GM12878 (cell line): ENCODE data around the gene ERP44. TPM values are rescaled to one million over a fixed set of nuclear protein-coding genes. Genes with fewer than 3 reads are reported as not detected.

Experiments used
- CREB1 ChIP-seq: IDR thresholded peaks from 2 replicates; pipeline ENCODE4 v1.6.1; 2012; ENCODE audit warnings: low read depth, mild to moderate bottlenecking, inconsistent platforms
- IRF5 ChIP-seq: fragments of 450-650 bp; IDR thresholded peaks from 2 replicates; pipeline ENCODE4 v1.6.1; 2017; ENCODE audit warnings: borderline replicate concordance
- PRDM15 ChIP-seq: fragments of 450-650 bp; formaldehyde crosslinking; IDR thresholded peaks from 2 replicates; pipeline ENCODE4 v1.4.0; 2020; ENCODE audit warnings: mild to moderate bottlenecking, moderate library complexity
- TCF3 ChIP-seq: IDR thresholded peaks from 2 replicates; pipeline ENCODE4 v1.6.1; 2012; ENCODE audit warnings: low read depth, mild to moderate bottlenecking, low read length, borderline replicate concordance; ENCODE audit not compliant: insufficient read depth
- ZNF592 ChIP-seq: fragments of 450-650 bp; IDR thresholded peaks from 2 replicates; pipeline ENCODE4 v1.6.1; 2017; ENCODE audit warnings: mild to moderate bottlenecking, moderate library complexity
- polyA plus RNA-seq, 11 experiments: library from polyadenylated mRNA; depleted of rRNA in 4 of 11; unstranded in 6 of 11; stranded (reverse) in 5 of 11; fragments of >200 nt; fragmentation: Nextera tagmentation in 4 of 11; fragmentation: Illumina TruSeq in 1 of 11; extraction: Ambion mirVana in 4 of 11; extraction: Trizol in 1 of 11; gene quantifications; 1 replicate in 1 of 11; 2 replicates in 10 of 11; pipeline versions ENCODE4 v1.2.1 to v1.2.3, GENCODE V29; 2011 to 2016; ENCODE audit warnings: inconsistent platforms in 2 of 11, missing spikeins in 2 of 11, low read depth in 1 of 11
- total RNA-seq, 4 experiments: library from RNA; depleted of rRNA in 3 of 4; stranded (reverse); fragments of >200 nt in 3 of 4; fragmentation: Illumina TruSeq in 1 of 4; extraction: Trizol in 1 of 4; gene quantifications; 2 replicates each; pipeline versions ENCODE4 v1.2.1 to v1.2.3, GENCODE V29; 2013 to 2021

The ERP44 gene
- total and polyA plus RNA-seq, 10 of the 15 experiments (the other 5 are each of a cell fraction or from before 2014, with no cell fraction given), result 11.5 to 52.4 (median 20.2) TPM

GRCh38 chr9:100100146-100100667 lies 1.4 kb upstream of the ERP44 start (continued):
- TF ChIP-seq PRDM15 (no peak), ZNF592 (no peak), IRF5 (no peak), CREB1 (no peak), TCF3 (no peak)
